Lung (tissue), 12 donors: ENCODE results near the gene PIK3CG. TPM values are rescaled to one million over a fixed set of nuclear protein-coding genes. Genes with fewer than 3 reads are reported as not detected.
"Not testable (repeated sequence)": the region's sequence is repeated elsewhere in the genome, so short reads cannot be mapped to it uniquely, and the experiment has no call there.

Experiments
- ATAC-seq: fragments of 200-7000 bp; cut with Tn5 transposase; one replicate; pipeline ENCODE4 v1.9.1; 2020; ENCODE audit warnings: moderate number of reproducible peaks; ENCODE audit not compliant: insufficient read depth, low FRiP score
- DNase-seq, 3 donors: peaks; one replicate each; pipeline ENCODE4 v3.0.0-alpha.2; 2013 to 2017
- H3K27ac ChIP-seq, 2 donors: one replicate each; pipeline ENCODE4 v1.5.1; 2013; ENCODE audit warnings: mild to moderate bottlenecking in 2 of 2, moderate library complexity in 2 of 2, control low read depth in 1 of 2, inconsistent platforms in 1 of 2, low read depth in 1 of 2, low read length in 1 of 2
- H3K27me3 ChIP-seq, 3 donors: one replicate each; pipeline ENCODE4 v1.5.1; 2013; ENCODE audit warnings: low read length in 2 of 3; ENCODE audit not compliant: control insufficient read depth in 3 of 3, insufficient read depth in 3 of 3
- H3K36me3 ChIP-seq, 4 donors: one replicate each; pipeline ENCODE4 v1.5.1; 2013; ENCODE audit warnings: low read length in 4 of 4, mild to moderate bottlenecking in 1 of 4, moderate library complexity in 1 of 4; ENCODE audit not compliant: control insufficient read depth in 4 of 4, insufficient read depth in 4 of 4
- H3K4me1 ChIP-seq, 5 donors: one replicate each; pipeline ENCODE4 v1.5.1; 2013; ENCODE audit warnings: low read length in 5 of 5, mild to moderate bottlenecking in 2 of 5, moderate library complexity in 1 of 5; ENCODE audit not compliant: control insufficient read depth in 5 of 5, insufficient read depth in 5 of 5
- H3K4me3 ChIP-seq: one replicate; pipeline ENCODE4 v1.5.1; 2013; ENCODE audit warnings: mild to moderate bottlenecking, control low read depth, moderate library complexity
- H3K9ac ChIP-seq, 2 donors: one replicate each; pipeline ENCODE4 v1.5.1; 2013; ENCODE audit warnings: low read length in 2 of 2, control low read depth in 1 of 2; ENCODE audit not compliant: insufficient read depth in 1 of 2
- H3K9me3 ChIP-seq, 4 donors: one replicate each; pipeline ENCODE4 v1.5.1; 2013; ENCODE audit warnings: low read length in 3 of 4, mild to moderate bottlenecking in 1 of 4, moderate library complexity in 1 of 4; ENCODE audit not compliant: control insufficient read depth in 4 of 4, insufficient read depth in 3 of 4
- WGBS, 2 donors: extraction: QIAGEN DNeasy Blood & Tissue Kit; methylation state at CpG; one replicate each; pipeline ENCODE4 v1.1.7; 2013; 5-methylcytosine and 5-hydroxymethylcytosine counted together
- polyA plus RNA-seq, 2 donors: library from polyadenylated mRNA; stranded (reverse); fragments of 200-250 nt; gene quantifications; one replicate each; pipeline ENCODE4 v1.2.1, GENCODE V29; 2013
- total RNA-seq, 2 donors: library from RNA; depleted of rRNA in 1 of 2; stranded (reverse); fragments of >200 nt in 1 of 2; gene quantifications; one replicate each; pipeline ENCODE4 v1.2.1, GENCODE V29; 2014 to 2021
- TF ChIP-seq, protein P1 (sequence below): IDR thresholded peaks from 2 replicates; pipeline ENCODE4 v1.5.1; 2012; ENCODE audit warnings: mild to moderate bottlenecking; ENCODE audit errors: control extremely low read depth, extremely low read depth
- donor health status: control.
- donor health status: control.
- donor health status: Bipolar disorder and iron deficiency.
- donor health status: healthy.
- donor health status: DM: yes; HTN: yes; CAD: no.

The PIK3CG gene
- total and polyA plus RNA-seq, 4 donors = 0.61 to 10.8 (median 6.8) TPM

GRCh38 chr7:106824458-106824857 is 40.6 kb upstream of the PIK3CG start:
- TF ChIP-seq, protein P1, sequence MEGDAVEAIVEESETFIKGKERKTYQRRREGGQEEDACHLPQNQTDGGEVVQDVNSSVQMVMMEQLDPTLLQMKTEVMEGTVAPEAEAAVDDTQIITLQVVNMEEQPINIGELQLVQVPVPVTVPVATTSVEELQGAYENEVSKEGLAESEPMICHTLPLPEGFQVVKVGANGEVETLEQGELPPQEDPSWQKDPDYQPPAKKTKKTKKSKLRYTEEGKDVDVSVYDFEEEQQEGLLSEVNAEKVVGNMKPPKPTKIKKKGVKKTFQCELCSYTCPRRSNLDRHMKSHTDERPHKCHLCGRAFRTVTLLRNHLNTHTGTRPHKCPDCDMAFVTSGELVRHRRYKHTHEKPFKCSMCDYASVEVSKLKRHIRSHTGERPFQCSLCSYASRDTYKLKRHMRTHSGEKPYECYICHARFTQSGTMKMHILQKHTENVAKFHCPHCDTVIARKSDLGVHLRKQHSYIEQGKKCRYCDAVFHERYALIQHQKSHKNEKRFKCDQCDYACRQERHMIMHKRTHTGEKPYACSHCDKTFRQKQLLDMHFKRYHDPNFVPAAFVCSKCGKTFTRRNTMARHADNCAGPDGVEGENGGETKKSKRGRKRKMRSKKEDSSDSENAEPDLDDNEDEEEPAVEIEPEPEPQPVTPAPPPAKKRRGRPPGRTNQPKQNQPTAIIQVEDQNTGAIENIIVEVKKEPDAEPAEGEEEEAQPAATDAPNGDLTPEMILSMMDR = no peak
- no peaks in the 10 kb centered on the region for H3K27me3 ChIP-seq

DNA sequence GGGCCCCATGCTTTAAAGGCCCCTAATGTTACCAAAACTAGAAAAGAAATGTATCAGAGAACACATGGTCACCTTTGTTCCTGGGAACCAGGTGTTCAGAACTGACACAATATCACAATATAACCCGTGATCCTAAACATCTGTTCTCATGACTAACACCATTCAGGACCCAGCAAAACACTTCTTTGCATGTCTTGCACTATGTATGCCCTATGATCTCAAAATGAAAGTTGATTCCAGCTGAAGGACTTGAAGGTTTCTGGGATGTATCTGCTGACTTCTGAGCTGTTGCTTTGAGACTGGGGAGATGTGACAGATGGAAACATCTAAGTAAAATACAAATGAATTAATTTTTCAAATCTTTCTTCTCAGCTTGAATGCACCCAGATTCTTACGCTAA is 37.5 kb upstream of the PIK3CG start:
- DNase-seq (no peak), ATAC-seq (no peak)
- Histone ChIP-seq H3K4me3 (no peak overlapping the region), H3K9me3 (peaks cover 0 to 6% (median 0%) of the 10 kb centered on the region in 4 donors), H3K4me1 (no peaks in the 10 kb centered on the region), H3K27ac (no peak overlapping the region), H3K36me3 (no peaks in the 10 kb centered on the region), H3K9ac (no peak overlapping the region), H3K27me3 (no peaks in the 10 kb centered on the region)
- TF ChIP-seq, protein P1 = no peak
- WGBS, 2 donors = 86 to 93% methylated on average over 2 of the region's 2 CpGs

More at GRCh38 chr7:106824458-106824857, 40.6 kb upstream of the PIK3CG start:
- WGBS, 2 donors = 91 to 95% methylated on average over 4 of the region's 4 CpGs
- DNase-seq (no peak), ATAC-seq (no peak)
- Histone ChIP-seq H3K9me3 (peaks cover 0 to 5% (median 0%) of the 10 kb centered on the region in 4 donors), H3K27ac (no peak overlapping the region), H3K4me1 (no peaks in the 10 kb centered on the region), H3K36me3 (no peaks in the 10 kb centered on the region), H3K4me3 (no peak overlapping the region), H3K9ac (no peak overlapping the region)

DNA sequence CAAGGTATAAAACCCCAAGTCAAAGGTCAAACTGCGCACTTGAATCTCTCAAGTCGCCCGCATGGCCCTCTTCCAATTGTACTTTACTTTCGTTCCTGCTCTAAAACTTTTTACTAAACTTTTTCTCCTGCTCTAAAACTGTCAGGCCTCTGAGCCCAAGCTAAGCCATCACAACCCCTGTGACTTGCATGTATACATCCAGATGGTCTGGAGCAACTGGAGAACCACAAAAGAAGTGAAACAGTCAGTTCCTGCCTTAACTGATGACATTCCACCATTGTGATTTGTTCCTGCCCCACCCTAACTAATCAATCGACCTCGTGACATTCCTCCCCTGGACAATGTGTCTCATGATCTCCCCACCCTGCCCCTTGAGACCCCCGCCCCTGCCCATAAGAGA is 35.6 kb upstream of the PIK3CG start:
- H3K27ac ChIP-seq = no peak overlapping the region
- H3K27me3 ChIP-seq = no peaks in the 10 kb centered on the region
- TF ChIP-seq, protein P1 = no peak
- WGBS, 2 donors = 92 to 95% methylated on average over 7 of the region's 7 CpGs
- no peaks in the 10 kb centered on the region for H3K36me3 ChIP-seq
- H3K4me3 ChIP-seq = no peak overlapping the region
- peaks cover 0 to 6% (median 0%) of the 10 kb centered on the region in 4 donors for H3K9me3 ChIP-seq
- no peak overlapping the region for H3K9ac ChIP-seq
- no peaks in the 10 kb centered on the region for H3K4me1 ChIP-seq
- ATAC-seq (no peak), DNase-seq (no peak)

DNA sequence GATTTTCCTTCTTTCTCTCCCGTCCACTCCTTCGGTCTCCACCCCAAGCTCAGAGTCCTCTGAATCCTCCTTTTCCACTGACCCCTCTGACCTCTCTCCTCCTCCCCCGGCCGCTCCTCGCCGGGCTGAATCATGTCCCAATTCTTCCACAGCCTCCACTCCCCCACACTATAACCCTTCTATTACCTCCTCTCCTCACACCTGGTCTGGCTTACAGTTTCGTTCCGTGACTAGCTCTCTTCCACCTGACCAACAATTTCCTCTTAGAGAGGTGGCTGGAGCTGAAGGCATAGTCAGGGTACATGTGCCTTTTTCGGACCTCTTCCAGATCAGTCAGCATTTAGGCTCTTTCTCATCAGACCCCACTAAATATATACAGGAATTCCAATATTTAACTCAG is 34.2 kb upstream of the PIK3CG start:
- not testable (repeated sequence) for H3K27ac ChIP-seq, DNase-seq, H3K4me1 ChIP-seq, H3K4me3 ChIP-seq, H3K9ac ChIP-seq, H3K9me3 ChIP-seq, H3K27me3 ChIP-seq, ATAC-seq, H3K36me3 ChIP-seq
- 93 to 97% methylated on average over 9 of the region's 9 CpGs for WGBS, 2 donors
